Activated naive CD4-positive, alpha-beta T cell treated with anti-CD3 and anti-CD28 coated beads, Interleukin-2, amount 10 ng/mL, durations not matched to agents 7 days and 5 days (primary cell): ENCODE results near the gene PLA2G5.
"Not testable (repeated sequence)": the region's sequence is repeated elsewhere in the genome, so short reads cannot be mapped to it uniquely, and the experiment has no call there.

Experiments
- CTCF ChIA-PET: fragments of 350-600 bp; sonication (Branson Sonifier 250); formaldehyde crosslinking; loops from one replicate; lab custom pipeline; 2021; ENCODE audit warnings: antibody characterized with exemption; lab: Charles Lee
- DNase-seq: peaks from one replicate; pipeline ENCODE4 v3.0.0-alpha.2; 2020
- H3K27ac Mint-ChIP-seq: one replicate; pipeline ENCODE4 v1.8.0; 2021; ENCODE audit warnings: mild to moderate bottlenecking, moderate library complexity, mixed read lengths
- H3K27me3 Mint-ChIP-seq: one replicate; pipeline ENCODE4 v1.8.0; 2021; ENCODE audit warnings: mild to moderate bottlenecking, mixed read lengths
- H3K36me3 Mint-ChIP-seq: one replicate; pipeline ENCODE4 v1.8.0; 2021; ENCODE audit warnings: mixed read lengths
- H3K4me1 Mint-ChIP-seq: one replicate; pipeline ENCODE4 v1.8.0; 2021; ENCODE audit warnings: mixed read lengths
- H3K4me3 Mint-ChIP-seq: one replicate; pipeline ENCODE4 v1.8.0; 2021; ENCODE audit warnings: mild to moderate bottlenecking, moderate library complexity, mixed read lengths
- H3K9me3 Mint-ChIP-seq: one replicate; pipeline ENCODE4 v1.8.0; 2021; ENCODE audit warnings: mixed read lengths

Gene PLA2G5

DNA sequence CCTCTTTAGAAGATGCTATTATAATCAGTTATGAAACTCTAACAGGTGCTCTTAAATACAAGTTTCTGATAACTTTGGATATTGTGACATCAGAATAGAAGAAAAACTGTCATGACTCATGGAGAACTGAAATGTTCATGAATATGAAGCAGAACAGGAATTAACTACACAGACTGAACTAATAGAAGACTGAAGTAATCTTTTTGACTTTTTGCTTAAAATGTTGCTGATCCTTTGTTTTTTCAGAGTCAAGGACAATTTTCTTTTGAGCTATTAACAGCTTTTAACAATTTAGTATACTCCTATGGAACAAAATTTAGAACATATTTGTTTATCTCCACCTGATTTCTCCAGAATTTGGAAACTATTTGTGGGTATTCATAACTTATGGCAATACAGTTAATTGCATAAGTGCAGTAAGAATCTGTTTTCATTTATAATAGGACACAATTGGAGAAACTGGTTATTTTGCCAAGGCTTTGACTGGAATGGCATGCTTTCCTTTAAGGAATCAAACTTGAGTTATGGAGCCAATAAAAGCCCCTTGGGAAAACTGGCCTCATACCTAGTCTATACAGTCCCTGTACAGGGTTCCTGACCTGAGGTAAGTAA, 18.7 kb upstream of the PLA2G5 start:
- peaks cover 23% of the 10 kb centered on the region for H3K27me3 Mint-ChIP-seq
- no peak overlapping the region for H3K4me3 Mint-ChIP-seq
- no peak for DNase-seq
- CTCF ChIA-PET, result no interaction called here
- no peaks in the 10 kb centered on the region for H3K4me1 Mint-ChIP-seq
- no peaks in the 10 kb centered on the region for H3K36me3 Mint-ChIP-seq
- H3K27ac Mint-ChIP-seq, result no peak overlapping the region
- H3K9me3 Mint-ChIP-seq, result peaks cover 21% of the 10 kb centered on the region

DNA sequence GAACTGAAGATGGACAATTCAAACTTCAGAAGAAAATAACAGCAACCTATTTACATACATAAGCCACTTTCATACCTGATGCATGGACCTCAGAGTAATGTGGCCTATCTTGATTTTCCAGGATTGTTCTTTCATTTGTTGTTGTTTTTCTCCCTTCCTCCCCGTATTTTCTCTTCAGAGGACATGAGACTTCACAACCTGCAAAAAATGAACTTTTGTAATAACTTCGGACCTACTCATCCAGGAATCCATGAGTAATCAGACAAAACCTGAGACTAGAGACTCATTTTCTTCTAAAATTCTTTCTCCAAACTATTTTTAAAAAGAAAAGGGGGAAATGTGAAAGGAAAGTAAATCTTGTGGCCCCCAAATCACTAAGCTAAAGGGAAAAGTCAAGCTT, 17.6 kb upstream of the PLA2G5 start:
- Mint-ChIP-seq H3K4me3 (no peak overlapping the region), H3K27me3 (peaks cover 20% of the 10 kb centered on the region), H3K27ac (no peak overlapping the region), H3K9me3 (peaks cover 21% of the 10 kb centered on the region), H3K4me1 (no peaks in the 10 kb centered on the region), H3K36me3 (no peaks in the 10 kb centered on the region)
- CTCF ChIA-PET, result no interaction called here
- DNase-seq, result no peak

DNA sequence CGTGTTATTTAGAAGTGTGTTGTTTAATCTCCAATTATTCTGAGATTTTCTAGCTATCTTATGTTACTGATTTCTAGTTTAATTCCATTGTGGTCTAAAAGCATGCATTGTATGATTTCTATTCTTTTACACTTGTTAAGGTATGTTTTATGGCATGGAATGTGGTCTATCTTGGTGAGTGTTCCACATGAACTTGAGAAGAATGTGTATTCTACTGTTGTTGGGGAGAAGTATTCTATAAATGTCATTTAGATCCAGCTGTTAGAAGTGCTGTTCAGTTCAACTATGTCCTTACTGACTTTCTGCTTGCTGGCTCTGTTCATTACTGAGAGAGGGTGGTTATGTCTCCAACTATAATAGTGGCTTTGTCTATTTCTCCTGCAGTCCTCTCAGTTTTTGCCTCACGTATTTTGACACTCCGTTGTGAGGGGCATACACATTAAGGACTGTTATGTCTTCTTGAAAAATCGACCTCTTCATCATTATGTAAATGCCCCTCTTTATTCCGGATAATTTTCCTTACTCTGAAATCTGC, 12.0 kb upstream of the PLA2G5 start:
- peaks cover 14% of the 10 kb centered on the region for H3K27me3 Mint-ChIP-seq
- CTCF ChIA-PET, result interaction anchor here (1.2 kb wide), 1 partner anchor 44 kb away, joined by 3 read pairs; no protein-coding TSS in a partner anchor
- peaks cover 23% of the 10 kb centered on the region for H3K4me1 Mint-ChIP-seq
- peaks cover 2% of the 10 kb centered on the region for H3K9me3 Mint-ChIP-seq
- no peak overlapping the region for H3K4me3 Mint-ChIP-seq
- H3K36me3 Mint-ChIP-seq, result no peaks in the 10 kb centered on the region
- no peak for DNase-seq
- no peak overlapping the region for H3K27ac Mint-ChIP-seq

DNA sequence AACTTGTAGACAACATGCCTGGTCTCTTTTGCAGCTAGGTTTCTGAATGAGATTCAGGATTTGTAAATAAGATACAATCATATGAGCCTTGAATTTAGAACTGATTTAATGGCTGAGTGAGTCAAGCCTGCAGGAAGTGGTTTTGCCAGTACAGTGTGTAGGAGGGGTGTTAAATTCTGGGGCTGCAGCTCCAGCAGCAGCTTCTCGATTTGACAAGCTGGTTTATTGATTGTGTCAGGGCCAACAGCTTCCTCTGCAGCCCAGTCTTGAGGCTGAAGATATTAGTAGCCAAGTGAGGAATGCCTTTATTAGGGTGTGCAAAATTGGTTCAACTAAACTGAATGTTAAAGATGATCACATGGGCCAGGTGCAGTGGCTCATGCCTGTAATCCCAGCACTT, 11.5 kb upstream of the PLA2G5 start:
- H3K9me3 Mint-ChIP-seq, result peaks cover under 1% of the 10 kb centered on the region
- H3K36me3 Mint-ChIP-seq, result no peaks in the 10 kb centered on the region
- CTCF ChIA-PET, result interaction anchor here (1.2 kb wide), 1 partner anchor 43 kb away, joined by 3 read pairs; no protein-coding TSS in a partner anchor
- peaks cover 23% of the 10 kb centered on the region for H3K4me1 Mint-ChIP-seq
- peaks cover 17% of the 10 kb centered on the region for H3K27me3 Mint-ChIP-seq
- peak; percentile 25 for DNase-seq
- no peak overlapping the region for H3K4me3 Mint-ChIP-seq
- no peak overlapping the region for H3K27ac Mint-ChIP-seq

DNA sequence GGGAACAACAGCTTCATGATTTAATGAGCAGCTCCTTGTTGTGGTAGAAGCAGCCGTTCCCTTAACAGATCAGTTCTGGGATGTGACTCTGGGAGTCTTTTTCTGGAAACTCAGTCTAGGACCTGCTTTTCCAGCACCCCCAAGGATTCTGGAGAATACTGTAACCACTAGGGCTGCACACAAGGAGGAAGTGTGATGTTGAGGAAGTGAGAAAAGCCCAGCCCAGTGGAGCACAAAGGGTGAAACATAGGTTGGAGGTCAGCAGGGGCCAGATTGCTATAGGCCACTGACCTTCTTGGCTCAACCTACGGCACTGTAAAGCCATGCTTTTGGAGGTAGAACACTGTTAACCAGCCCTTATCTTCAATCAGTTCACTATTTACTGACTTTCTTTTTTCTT, 10.1 kb upstream of the PLA2G5 start:
- no peak for DNase-seq
- Mint-ChIP-seq H3K4me1 (peaks cover 23% of the 10 kb centered on the region), H3K9me3 (no peaks in the 10 kb centered on the region), H3K27me3 (peaks cover 13% of the 10 kb centered on the region), H3K4me3 (no peak overlapping the region), H3K36me3 (no peaks in the 10 kb centered on the region), H3K27ac (no peak overlapping the region)
- CTCF ChIA-PET, result no interaction called here

DNA sequence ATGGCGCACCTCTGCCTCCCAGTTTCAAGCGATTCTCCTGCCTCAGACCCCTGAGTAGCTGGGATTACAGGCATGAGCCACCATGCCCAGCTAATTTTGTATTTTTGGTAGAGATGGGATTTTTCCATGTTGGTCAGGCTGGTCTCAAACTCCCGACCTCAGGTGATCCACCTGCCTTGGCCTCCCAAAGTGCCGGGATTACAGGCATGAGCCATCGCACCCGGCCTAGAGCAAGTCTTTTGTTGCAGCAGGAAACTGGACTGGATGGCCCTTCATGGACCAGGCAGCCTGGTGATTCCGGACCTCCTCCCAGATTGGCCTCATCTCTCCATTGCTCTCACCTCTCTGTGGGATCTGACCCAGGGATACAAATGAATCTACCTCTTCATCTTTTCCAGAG, 9.2 kb upstream of the PLA2G5 start:
- H3K9me3 Mint-ChIP-seq, H3K27ac Mint-ChIP-seq, H3K4me3 Mint-ChIP-seq, CTCF ChIA-PET, H3K36me3 Mint-ChIP-seq, DNase-seq, H3K27me3 Mint-ChIP-seq: not testable (repeated sequence)
- peaks cover 23% of the 10 kb centered on the region for H3K4me1 Mint-ChIP-seq

DNA sequence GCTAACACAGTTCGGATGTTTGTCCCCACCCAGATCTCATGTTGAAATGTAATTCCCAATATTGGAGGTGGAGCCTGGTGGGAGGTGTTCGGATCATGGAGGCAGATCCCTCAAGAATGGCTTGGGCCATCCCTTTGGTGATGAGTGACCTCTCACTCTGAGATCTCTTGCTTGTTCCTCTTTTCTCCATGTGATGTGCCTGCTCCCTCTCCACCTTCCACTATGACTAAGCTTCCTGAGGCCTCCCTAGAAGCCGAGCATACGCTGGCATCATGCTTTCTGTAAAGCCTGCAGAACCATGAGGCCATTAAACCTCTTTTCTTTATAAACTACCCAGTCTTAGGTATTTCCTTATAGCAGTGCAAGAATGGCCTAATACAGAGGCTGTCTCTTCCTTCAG, 8.1 kb upstream of the PLA2G5 start:
- Mint-ChIP-seq H3K9me3 (no peaks in the 10 kb centered on the region), H3K36me3 (no peaks in the 10 kb centered on the region), H3K4me3 (no peak overlapping the region), H3K4me1 (peaks cover 23% of the 10 kb centered on the region), H3K27me3 (peaks cover 3% of the 10 kb centered on the region), H3K27ac (no peak overlapping the region)
- no peak for DNase-seq
- CTCF ChIA-PET, result no interaction called here

DNA sequence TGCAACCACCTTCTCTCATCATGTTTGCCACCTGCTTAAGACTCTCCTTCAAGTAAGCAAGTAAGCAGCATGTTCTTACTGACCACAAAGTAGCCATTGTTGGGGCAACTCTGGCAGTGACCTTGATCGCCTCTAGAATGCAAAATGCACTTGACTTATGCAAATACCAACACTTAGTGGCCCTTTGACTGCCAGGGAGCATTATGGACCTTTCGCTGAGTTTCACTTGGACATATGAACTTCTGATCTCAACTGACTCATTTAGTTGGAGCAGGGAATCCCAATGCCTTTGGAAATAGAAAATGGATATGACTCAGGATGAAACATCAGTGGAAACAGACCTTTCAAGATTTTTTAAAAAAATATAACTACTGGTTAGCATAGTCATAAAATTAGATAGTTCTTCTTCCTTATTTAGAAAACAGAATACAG, 6.1 kb upstream of the PLA2G5 start:
- Mint-ChIP-seq H3K27me3 (peaks cover 3% of the 10 kb centered on the region), H3K27ac (no peak overlapping the region), H3K4me3 (no peak overlapping the region), H3K36me3 (no peaks in the 10 kb centered on the region), H3K4me1 (peaks cover 12% of the 10 kb centered on the region), H3K9me3 (no peaks in the 10 kb centered on the region)
- DNase-seq, result no peak
- CTCF ChIA-PET, result no interaction called here

DNA sequence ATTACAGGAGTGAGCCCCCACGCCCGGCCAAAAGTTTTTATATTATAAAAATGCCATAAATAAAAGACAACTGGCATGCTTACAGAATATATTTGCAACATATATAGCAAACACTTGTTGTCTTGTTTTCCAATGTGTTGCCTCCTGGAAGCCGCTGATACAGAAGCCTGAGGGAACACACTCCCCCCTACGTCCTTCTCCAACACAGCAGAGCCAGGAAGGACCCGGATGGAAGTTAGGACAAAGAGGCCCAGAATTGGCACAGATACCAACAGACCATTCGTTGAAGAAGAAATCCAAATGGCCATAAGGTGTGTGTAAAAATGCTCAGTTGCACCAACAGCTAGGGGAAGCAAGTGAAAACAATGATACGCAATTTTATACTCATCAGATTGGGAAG, 1.3 kb upstream of the PLA2G5 start:
- CTCF ChIA-PET, result no interaction called here
- no peak overlapping the region for H3K4me3 Mint-ChIP-seq
- DNase-seq, result no peak
- H3K27me3 Mint-ChIP-seq, result peaks cover 4% of the 10 kb centered on the region
- no peaks in the 10 kb centered on the region for H3K9me3 Mint-ChIP-seq
- no peak overlapping the region for H3K27ac Mint-ChIP-seq
- H3K4me1 Mint-ChIP-seq, result no peaks in the 10 kb centered on the region
- no peaks in the 10 kb centered on the region for H3K36me3 Mint-ChIP-seq

DNA sequence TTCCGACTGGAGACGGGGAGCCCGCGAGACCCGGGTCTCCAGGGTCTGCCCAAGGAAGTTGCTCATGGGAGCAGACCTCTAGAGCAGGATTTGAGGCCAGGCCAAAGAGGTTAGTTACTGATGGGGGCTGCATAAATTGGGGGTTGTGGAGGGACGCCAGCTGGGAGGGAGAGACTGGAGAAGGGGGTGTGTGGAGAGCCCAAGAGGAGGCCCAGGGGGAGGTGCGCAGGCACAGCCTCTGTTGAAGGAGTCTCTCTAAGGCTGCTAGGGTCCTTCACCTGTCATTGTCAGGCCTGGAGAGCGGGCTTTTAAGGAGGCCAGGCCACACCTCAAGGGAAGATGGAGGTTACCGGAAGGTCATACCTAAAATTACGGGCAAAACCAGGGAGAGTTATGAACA, 363 bp downstream of the PLA2G5 start:
- DNase-seq, result no peak
- Mint-ChIP-seq H3K36me3 (no peaks in the 10 kb centered on the region), H3K4me1 (no peaks in the 10 kb centered on the region), H3K27me3 (peaks cover 4% of the 10 kb centered on the region), H3K27ac (no peak overlapping the region), H3K9me3 (no peaks in the 10 kb centered on the region), H3K4me3 (no peak overlapping the region)
- CTCF ChIA-PET, result no interaction called here

DNA sequence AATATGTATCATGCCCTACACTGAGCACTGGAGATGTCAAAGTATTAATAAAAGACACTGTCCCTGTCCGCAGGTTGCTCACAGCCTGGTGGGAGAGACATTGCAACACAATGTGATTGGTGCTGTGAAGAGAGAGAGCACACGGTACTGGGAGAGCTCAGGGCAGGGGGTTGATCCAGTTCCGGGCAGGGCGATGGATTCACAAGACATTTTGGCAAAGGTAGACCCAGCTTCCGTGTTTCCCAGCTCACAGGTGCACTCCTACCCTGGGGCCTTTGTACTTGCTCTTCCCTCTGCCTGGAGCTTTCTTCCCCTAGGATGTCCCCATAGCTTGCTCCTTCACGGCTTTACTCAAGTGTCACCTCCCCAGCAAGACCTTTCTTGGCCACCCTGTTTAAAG, 1.4 kb downstream of the PLA2G5 start:
- H3K27me3 Mint-ChIP-seq, result peaks cover 5% of the 10 kb centered on the region
- CTCF ChIA-PET, result no interaction called here

DNA sequence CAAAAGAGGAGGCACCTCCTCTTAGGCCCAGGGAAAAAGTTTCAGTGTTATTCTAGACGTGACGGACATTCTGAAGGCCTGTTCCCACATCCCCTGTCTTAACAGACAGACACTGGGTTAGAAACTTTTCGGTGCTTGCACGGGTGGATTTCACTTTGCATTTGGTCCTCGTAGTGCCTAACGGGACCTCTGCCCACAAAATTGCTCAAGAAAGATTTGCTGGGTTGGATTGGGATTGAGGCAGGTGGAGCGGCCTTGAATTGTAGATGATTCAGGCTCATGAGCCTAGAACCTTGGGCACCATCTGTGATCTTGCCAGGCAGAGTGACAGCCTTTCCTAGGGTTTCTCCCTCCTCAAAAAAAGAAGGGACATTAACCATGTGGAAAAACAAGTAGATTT, 2.8 kb downstream of the PLA2G5 start:
- CTCF ChIA-PET, result no interaction called here
- H3K27me3 Mint-ChIP-seq, result peaks cover 19% of the 10 kb centered on the region
- H3K9me3 Mint-ChIP-seq, result no peaks in the 10 kb centered on the region
- H3K4me1 Mint-ChIP-seq, result no peaks in the 10 kb centered on the region
- H3K36me3 Mint-ChIP-seq, result no peaks in the 10 kb centered on the region
- no peak overlapping the region for H3K27ac Mint-ChIP-seq
- H3K4me3 Mint-ChIP-seq, result no peak overlapping the region
- DNase-seq, result no peak

More for the DNA sequence above, 1.4 kb downstream of the PLA2G5 start:
- Mint-ChIP-seq H3K9me3 (no peaks in the 10 kb centered on the region), H3K36me3 (no peaks in the 10 kb centered on the region), H3K4me3 (no peak overlapping the region), H3K4me1 (no peaks in the 10 kb centered on the region), H3K27ac (no peak overlapping the region)
- no peak for DNase-seq

DNA sequence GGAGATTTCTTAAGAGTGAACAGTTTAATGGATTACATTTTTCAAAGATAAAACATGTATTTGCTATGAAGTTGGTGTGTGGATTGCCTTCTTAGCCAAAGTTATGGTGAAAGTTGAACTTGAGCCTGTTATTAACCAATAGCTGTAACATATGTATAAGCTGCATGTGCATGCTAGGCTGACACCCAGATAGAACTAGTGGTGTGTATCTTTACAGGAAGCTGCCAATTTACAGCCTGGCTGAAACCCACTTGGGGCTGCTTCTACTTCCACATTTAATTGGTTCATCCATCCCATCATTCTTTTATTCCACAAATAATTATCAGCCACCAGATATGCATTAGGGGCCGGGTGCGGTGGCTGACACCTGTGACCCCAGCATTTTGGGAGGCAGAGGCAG, 3.3 kb downstream of the PLA2G5 start:
- no peaks in the 10 kb centered on the region for H3K4me1 Mint-ChIP-seq
- no peak for DNase-seq
- CTCF ChIA-PET, result no interaction called here
- H3K27ac Mint-ChIP-seq, result no peak overlapping the region
- H3K9me3 Mint-ChIP-seq, result no peaks in the 10 kb centered on the region
- no peaks in the 10 kb centered on the region for H3K36me3 Mint-ChIP-seq
- no peak overlapping the region for H3K4me3 Mint-ChIP-seq
- peaks cover 24% of the 10 kb centered on the region for H3K27me3 Mint-ChIP-seq

DNA sequence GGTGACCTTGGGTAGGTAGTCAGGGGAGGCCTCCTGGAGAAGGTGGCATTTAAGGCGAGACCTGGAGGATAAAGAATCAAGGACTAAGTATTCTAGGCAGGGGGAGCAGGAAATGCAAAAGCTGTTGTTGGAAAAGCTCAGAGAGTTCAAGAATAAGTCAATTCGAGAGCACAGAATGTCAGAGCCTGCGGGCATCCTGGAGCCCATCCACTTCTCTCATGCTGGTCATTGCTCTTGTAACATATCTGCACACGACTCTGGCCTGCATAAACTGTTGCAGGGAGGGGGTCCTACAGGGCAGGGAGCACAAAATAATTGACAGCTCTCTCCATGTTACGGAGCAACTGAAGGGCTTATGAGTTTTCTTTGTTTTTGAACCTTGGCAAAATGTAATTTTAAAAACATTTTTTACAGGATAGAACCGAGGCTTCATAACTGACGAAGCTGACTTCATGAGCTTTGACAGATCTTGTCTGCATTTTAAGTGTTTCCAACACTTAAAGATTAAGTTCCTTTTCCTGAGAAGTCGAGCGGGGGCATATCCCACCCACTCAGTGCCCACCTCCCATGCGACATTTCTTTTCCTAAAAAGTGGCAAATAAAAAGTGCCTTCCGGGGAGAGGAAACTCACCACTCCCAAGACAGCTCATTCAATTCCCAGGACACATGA, 4.2 kb downstream of the PLA2G5 start:
- Mint-ChIP-seq H3K9me3 (no peaks in the 10 kb centered on the region), H3K27me3 (peaks cover 32% of the 10 kb centered on the region), H3K4me1 (no peaks in the 10 kb centered on the region), H3K4me3 (no peak overlapping the region), H3K27ac (no peak overlapping the region), H3K36me3 (no peaks in the 10 kb centered on the region)
- DNase-seq, result no peak
- CTCF ChIA-PET, result no interaction called here

DNA sequence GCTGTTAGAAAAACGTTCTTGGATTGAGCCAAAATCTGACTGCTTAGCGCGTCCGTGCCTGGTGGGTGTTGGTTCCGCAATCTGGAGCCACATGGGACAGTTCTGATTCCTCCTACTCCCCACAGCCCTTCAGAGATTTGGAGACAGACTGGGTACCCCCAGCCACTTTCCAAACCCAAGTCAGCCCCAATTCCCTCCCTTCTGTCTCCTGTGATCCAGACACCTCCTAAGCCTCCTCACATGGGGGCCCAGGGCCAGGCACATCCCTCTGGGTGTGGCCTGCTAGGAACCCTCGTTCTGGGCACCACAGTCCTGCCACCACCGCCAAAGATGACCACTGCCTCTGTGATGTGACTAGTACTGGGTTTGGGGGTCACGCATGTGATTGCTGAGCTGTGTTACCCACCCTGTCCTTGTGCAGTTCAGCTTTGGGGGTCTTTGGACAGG, 4.8 kb downstream of the PLA2G5 start:
- no peak overlapping the region for H3K27ac Mint-ChIP-seq
- H3K4me3 Mint-ChIP-seq, result no peak overlapping the region
- no peak for DNase-seq
- CTCF ChIA-PET, result interaction anchor here (1.0 kb wide), 1 partner anchor 100 kb away, joined by 3 read pairs; no protein-coding TSS in a partner anchor
- H3K27me3 Mint-ChIP-seq, result peaks cover 36% of the 10 kb centered on the region
- H3K9me3 Mint-ChIP-seq, result no peaks in the 10 kb centered on the region
- no peaks in the 10 kb centered on the region for H3K36me3 Mint-ChIP-seq
- peaks cover 1% of the 10 kb centered on the region for H3K4me1 Mint-ChIP-seq
